OCI-LY1 (cell line): Measurements from ENCODE around the gene AP2A1.

Experiments used
- CTCF ChIP-seq: fragments of 200-600 bp; sonication (generic), shearing (Covaris generic); IDR thresholded peaks from 2 replicates; pipeline ENCODE4 v1.5.1; 2017; ENCODE audit warnings: mild to moderate bottlenecking, antibody characterized with exemption, low read length, moderate library complexity, mixed read lengths
- EZH2 ChIP-seq: fragments of 200-600 bp; sonication (generic), shearing (Covaris generic); IDR thresholded peaks from 2 replicates; pipeline ENCODE4 v1.8.0; 2017; ENCODE audit warnings: borderline replicate concordance, mixed run types, mild to moderate bottlenecking, antibody characterized with exemption, low read length, moderate library complexity, mixed read lengths

GRCh38 chr19:49786376-49786820 lies 19.6 kb downstream of the AP2A1 start:
- TF ChIP-seq CTCF (no peak), EZH2 (no peak)
